T-helper 22 cell (primary cell): ENCODE results near the gene PDGFRB.

ENCODE experiments used
- DNase-seq: peaks from one replicate; pipeline ENCODE4 v3.0.0-alpha.2; 2020; ENCODE audit warnings: low read depth

PDGFRB gene

DNA sequence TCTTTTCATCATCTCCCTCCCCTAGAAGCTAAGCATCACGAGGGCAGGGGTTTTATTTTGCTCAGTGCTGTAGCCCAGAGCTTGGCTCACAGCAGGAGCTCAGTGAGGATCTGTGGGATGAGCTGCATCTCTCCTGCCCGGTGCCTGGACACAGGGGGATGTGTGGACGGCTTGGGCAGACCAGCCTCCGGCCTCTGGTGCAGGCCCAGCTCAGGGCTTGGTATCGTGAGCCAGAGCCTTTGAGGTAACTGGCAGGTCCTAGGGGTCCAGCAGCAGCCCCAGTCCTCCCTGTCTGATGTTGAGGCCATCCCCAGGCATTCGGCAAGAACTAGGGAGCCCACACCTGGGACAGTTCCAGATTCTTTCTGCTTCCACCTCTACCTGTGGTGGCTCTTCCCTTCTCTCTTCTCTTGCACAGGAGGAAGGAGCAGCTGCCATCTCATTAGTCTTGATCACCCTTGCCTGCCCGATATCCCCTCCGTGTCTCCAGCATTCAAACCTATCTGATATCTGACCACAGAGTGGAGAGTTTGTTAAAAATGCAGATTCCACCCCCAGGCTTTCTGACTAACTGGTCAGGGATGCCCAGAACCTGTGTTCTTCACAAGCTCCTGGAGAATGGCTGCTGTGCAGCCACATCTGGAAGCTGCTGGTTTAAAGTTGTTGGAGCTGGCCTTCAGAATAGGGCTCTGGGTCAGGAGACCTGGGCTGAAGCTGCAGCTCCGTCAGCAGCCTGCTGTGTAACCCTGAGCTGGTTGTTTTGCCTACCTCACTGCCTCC is 26.3 kb upstream of the PDGFRB start:
- DNase-seq, result no peak

DNA sequence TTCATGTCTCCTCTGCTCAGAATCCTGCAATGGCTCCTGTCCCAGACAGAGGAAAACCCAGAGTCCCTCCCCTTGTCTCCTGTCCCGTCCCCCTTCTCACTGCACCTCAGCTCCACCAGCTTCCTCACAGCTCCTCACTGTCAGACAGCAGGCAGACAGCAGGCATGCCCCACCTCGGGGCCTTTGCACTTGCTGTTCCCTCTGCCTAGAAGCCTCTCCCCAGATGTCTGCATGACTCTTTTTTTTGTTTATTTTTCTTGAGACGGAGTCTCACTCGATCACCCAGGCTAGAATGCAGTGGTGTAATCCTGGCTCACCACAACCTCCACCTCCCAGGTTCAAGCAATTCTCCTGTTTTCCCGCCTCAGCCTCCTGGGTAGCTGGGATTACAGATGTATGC is 25.4 kb upstream of the PDGFRB start:
- no peak for DNase-seq

DNA sequence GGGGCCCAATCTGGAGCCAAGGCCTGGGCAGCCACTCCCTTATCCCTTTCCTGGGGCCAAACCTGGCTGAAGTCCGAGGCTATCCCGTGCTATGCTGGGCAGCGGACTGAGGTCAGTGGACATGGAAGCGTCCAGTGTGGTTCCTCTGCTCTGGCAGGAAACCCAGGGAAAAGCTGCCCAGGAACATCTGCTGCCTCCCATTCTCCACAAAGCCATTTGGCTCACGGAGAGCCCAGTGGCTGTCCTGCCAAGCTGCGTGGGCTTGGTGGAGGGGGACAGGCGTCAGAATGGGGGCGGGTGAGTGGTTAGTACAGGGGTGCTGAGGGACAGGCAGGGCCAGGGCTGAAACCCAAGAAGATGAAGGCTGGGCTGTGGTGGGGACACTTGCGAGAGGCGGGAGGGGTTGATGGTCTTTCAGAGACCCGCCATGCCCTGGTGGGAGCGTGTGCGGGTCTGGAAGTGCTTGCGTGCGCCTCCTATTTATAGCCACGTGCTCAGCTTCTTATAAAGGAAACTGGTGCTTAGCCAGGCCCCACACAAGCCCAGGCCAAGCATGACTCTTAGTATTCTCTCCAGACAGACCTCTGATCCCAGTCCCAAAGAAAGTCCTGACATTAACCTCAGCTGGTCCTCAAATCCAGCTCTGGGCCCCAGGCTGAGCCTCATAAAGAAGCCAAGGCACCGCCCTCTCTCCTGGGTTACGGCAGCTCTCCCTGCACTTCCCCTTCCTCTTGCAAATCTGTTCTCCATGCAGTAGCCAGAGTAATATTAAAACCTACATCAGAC is 24.8 kb upstream of the PDGFRB start:
- DNase-seq, result no peak

DNA sequence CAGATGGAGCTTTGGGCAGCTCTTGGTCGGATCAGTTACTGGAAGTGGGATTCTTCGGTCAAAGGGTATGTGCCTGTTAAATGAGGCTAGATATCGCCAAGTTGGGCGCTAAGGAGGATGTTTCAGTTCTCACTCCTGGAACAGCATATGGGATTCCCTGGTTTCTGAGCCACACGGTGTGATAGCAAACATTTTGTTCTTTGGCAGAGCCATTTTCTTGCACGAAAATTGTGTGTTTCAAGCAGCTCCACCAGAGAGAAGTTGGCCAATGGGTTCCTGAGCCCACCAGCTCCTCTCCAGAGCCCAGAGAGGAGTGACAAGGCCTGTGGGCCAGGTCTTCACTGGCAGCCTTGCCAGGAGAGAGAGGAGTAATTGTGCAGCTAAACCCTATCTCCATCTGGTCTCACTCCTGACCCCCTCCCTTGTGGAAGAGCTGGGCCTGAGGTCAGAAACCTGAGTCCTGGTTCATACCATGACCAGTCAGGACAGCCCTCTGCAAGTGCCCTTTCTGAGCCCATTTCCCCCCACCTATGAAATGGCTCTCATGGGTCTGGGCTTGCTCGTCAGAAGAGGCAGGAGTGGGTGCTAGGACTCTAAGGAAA is 23.5 kb upstream of the PDGFRB start:
- no peak for DNase-seq

- DNase-seq, result no peak
Observed at GRCh38 chr5:150178262-150178661, 22.6 kb upstream of the PDGFRB start.

- DNase-seq, result no peak
Observed at GRCh38 chr5:150177721-150178120, 22.1 kb upstream of the PDGFRB start.

DNA sequence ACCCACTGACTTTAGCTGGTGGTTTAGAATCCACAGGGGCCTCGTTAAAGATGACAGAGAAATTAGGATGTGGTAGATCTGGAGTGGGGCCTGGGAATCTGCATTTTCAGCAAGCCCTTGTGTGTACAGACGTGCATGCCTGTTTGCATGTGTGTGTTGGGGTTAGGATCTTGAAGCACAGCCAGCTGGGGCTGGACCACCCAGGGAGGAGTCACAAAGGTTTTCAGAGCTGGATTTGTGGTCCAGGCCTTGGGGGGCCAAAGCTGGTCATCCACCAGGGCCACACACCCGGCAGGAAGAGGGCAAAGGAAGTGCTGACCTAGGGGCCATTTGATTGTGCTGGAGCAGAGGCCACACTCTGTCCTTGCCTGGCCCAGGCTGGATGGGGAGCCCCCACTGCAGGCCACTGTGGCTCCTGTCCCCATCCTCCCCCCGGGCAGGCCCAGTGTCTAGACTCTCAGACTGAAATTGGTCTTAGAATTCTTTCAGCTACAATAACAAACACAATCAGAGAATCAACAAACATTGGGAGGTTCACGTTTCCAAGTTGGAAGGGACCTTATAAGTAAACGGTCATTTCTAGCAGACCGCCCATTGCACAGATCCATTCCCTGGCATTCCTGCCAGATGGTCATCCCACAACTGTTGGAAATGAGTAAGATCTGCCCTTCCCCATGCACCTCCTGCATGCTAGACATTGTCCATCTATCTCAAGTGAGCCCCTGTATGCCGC is 21.3 kb upstream of the PDGFRB start:
- no peak for DNase-seq

GRCh38 chr5:150175536-150175935 is 19.9 kb upstream of the PDGFRB start:
- DNase-seq, result no peak

- no peak for DNase-seq
Observed at GRCh38 chr5:150175076-150175475, 19.4 kb upstream of the PDGFRB start.

- DNase-seq, result no peak
Observed at GRCh38 chr5:150174285-150174684, 18.6 kb upstream of the PDGFRB start.

- DNase-seq, result no peak
Observed at GRCh38 chr5:150173161-150173560, 17.5 kb upstream of the PDGFRB start.

DNA sequence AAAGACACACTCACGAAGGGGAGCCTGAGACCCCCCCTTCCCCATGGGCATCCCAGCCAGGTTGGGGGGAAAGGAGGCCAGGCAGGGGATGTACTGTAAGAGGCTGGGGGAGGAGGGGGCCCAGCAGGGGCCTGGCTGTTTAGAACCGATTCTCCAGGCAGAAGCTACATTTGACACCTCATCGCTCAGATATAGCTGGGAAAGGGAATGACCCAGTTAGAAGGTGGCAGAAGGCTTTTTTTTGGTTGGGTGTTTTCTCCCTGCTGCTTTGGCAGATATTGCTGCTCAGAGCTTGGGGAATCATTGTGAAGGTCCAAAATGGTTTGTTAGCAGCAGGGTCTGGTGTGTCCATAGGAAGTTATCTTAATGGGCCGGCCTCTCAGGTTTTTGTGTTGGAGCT is 16.9 kb upstream of the PDGFRB start:
- DNase-seq, result no peak

DNA sequence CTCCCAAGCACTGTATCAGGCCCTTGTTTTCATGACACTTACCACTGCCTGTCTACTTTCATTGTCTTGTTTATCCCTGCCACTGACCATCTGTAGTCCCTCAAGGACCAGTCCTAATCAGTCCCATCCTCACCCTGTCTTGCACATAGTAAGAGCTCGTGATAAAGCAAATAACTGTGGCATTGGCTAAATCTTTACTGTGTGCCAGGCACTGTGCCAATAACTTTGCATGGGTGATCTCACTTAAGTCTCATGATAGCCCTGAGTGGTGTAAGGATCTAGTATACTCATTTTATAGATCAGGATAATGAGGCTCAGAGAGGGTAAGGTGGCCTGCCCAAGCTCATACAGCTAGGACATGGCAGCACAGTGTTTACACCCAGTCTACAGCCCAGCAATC is 16.5 kb upstream of the PDGFRB start:
- no peak for DNase-seq

DNA sequence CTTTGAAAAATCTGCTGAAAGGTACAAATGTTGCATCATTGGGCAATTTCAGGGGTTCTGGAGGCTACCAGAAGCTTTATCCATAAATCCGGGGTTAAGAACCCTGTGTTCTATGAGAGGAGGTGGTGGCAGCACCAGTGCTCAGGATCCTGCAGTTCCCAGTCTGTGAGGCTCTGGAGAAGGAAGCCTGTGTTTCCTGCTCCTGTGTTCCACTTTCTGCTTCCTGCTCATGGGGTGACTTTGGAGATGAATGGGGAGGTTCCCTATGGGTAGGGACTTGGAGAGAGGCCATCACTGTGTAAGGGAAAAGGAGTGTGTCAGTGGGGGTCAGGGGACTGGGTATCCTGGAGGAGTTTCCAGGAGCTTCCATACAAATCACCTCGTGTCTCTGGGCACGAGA is 13.2 kb upstream of the PDGFRB start:
- no peak for DNase-seq

- DNase-seq, result no peak
Observed at GRCh38 chr5:150167908-150168307, 12.3 kb upstream of the PDGFRB start.

DNA sequence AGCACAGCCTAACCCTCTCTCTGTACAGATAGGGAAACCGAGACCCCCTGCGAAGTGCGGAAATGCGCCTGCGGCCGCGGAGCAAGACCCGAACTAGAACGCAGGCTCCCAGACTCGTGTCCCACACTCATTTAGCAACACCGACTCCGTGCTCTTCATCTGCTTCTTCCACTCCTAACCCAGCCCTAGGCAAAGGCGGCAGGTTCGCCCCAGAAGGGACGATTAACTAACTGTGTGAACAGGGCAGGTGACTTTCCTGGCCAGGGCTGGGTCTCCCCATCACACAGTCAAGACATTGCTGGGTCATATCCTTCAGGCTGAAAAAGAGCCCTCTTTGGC is 11.8 kb upstream of the PDGFRB start:
- DNase-seq, result no peak

DNA sequence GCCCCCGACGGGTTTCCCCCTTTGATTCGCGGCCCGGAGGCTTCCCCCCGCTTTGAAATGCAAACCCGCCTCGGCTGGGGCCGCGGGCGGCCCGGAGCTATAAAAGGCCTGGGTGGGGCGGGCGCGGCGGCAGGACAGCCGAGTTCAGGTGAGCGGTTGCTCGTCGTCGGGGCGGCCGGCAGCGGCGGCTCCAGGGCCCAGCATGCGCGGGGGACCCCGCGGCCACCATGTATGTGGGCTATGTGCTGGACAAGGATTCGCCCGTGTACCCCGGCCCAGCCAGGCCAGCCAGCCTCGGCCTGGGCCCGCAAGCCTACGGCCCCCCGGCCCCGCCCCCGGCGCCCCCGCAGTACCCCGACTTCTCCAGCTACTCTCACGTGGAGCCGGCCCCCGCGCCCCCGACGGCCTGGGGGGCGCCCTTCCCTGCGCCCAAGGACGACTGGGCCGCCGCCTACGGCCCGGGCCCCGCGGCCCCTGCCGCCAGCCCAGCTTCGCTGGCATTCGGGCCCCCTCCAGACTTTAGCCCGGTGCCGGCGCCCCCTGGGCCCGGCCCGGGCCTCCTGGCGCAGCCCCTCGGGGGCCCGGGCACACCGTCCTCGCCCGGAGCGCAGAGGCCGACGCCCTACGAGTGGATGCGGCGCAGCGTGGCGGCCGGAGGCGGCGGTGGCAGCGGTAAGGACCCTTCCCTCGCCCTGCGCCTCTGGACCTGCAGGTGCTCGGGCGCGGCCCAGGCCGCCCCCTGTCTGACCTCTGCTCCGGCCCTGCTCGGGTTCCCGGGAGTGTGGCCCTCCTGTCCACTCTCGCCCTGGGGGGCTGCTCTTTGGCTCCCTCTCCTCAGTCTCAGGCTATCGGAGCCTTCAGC is 11.2 kb upstream of the PDGFRB start, which contains the start of gene CDX1:
Gene CDX1, plus strand, starts transcription at position 129 of the 862 bp plus-strand sequence. Its CDS starts 99 bp downstream, at position 228.
- DNase-seq, result no peak

GRCh38 chr5:150166037-150166649 is 10.5 kb upstream of the PDGFRB start:
- no peak for DNase-seq

DNA sequence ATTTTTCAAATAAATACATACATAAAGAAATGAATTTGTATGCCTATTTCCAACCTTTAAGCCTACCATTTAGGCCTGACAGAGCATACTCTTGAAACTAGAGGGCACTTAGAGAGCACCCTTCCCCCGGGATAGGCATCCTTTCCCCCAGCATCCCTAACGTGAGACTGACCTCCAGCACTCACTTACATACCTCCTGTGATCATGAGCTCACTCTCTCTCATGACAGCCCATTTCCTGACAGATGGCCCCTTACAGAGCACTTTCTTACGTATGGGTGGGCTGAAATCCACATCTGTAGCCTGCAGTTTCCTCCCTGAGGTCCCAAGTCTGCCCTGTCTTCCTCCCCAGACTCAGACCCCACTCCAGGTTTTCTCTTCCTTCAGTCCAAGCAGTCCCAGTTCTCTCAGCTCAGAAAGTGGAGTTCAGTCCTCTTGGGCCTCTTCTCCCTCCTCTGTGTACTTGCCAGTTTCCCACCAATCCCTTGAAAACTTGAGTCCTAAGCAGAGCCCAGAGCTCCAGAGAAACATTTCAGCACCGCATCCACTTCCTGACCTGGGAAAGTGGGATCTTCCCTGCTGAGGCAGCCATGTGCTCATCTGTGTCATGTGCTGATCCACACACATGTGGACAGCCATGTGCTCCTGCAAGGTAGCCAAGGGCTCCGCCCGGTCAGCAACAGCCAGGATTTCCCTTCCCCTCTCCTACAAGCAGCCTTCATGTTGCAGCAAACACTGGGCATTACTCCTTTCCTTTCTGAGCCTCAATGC is 8.8 kb upstream of the PDGFRB start:
- no peak for DNase-seq

GRCh38 chr5:150163547-150164059 is 8.0 kb upstream of the PDGFRB start:
- no peak for DNase-seq
